GM19023 (cell line): Measurements from ENCODE around the gene SIGLEC9.
A peak's percentile ranks its signal among the peaks of the same experiment; 100 is the strongest.

ENCODE experiments used
- ATAC-seq: cut with Tn5 transposase; IDR thresholded peaks from one replicate; pipeline ENCODE4 v1.9.1; 2021; ENCODE audit warnings: mild to moderate bottlenecking, moderate library complexity; ENCODE audit not compliant: unreplicated experiment

The SIGLEC9 gene

GRCh38 chr19:51096473-51097165 lies 28.1 kb upstream of the SIGLEC9 start:
- no peak for ATAC-seq

DNA sequence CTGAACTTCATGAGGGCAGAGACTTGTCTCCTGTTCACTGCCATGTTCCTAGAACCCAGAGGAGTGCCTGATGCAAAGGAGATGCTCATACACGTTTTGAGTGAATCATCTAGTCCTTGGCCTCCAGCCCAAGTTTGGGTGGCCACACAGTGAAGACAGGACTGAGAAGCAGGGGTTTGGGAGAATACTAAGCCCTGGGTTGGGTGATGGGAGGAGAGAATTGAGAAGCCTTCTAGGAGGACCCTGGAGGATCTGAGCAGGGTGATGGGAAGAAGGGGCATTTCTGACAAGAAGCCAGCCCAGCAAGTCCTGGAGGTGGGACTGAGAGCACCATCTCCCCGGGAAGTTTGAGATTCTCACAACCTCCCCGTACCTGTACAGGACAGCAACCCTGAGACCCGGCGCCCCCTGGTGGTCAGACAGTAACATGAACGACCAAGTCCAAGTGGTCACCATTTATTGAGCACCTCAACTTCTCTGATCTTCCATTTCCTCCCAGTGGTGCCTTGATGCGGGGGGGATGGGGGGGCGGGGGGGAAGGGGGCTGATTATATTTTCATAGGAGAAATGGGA lies 27.5 kb upstream of the SIGLEC9 start:
- no peak for ATAC-seq

DNA sequence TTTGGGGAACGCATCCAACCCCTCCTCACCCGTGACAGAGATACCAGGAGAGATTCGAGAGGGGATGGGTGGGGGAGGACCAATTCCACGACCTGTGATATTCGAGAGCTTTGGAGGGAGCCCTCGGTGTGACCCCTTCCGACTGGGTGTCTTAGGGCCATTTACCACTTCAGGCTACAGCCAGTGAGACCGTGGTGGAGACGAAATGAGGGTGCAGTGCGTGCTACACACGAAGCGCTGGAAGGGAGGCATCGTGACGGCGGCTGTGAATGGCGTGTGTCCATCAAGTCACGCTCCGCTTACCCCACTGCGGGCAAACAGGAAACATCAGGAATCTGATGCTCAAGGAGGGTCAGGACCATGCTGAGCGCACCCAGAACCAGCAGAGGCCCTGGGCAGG lies 26.9 kb upstream of the SIGLEC9 start:
- ATAC-seq = no peak

GRCh38 chr19:51098365-51099046 lies 26.2 kb upstream of the SIGLEC9 start:
- ATAC-seq = no peak

- ATAC-seq = no peak
These were observed 25.7 kb upstream of the SIGLEC9 start for GRCh38 chr19:51099047-51099382.

DNA sequence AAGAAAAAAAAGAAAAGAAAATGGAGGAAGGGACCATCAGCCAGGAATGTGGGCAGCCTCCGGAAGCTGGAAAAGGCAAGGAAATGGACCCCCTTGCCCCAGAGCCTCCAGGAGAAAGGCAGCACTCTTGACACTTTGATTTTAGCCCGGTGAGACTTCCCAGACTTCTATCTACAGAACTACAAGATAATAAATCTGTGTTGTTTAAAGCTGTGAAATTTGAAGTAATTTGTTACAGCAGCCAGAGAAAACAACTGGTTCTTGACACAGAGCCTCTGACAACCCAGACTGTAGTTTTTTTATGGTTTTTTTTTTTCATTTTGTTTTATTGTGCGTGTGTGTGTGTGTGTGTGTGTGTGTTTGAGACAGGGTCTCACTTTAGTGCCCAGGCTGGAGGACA lies 24.1 kb upstream of the SIGLEC9 start:
- ATAC-seq = no peak

GRCh38 chr19:51101171-51101865 lies 23.4 kb upstream of the SIGLEC9 start:
- no peak for ATAC-seq

DNA sequence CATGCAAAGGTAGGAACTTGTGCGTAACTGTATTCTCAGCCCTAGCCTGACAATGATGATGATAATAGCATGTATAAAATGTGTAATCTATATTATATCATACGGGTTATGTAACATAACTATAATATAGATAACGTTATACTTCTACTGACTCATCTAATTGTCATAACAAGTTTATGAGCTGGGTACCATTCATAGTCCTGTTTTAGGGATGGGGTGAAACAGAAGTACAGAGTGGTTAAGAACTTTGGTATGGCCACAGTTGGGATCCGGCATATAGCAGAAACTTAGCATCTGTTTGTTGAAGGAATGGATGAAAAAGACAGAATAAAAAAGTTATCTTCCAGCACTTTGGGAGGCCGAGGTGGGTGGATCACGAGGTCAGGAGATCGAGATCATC lies 21.7 kb upstream of the SIGLEC9 start:
- no peak for ATAC-seq

GRCh38 chr19:51103926-51104341 lies 20.8 kb upstream of the SIGLEC9 start:
- no peak for ATAC-seq

- no peak for ATAC-seq
These were observed 17.2 kb upstream of the SIGLEC9 start for GRCh38 chr19:51107406-51108065.

DNA sequence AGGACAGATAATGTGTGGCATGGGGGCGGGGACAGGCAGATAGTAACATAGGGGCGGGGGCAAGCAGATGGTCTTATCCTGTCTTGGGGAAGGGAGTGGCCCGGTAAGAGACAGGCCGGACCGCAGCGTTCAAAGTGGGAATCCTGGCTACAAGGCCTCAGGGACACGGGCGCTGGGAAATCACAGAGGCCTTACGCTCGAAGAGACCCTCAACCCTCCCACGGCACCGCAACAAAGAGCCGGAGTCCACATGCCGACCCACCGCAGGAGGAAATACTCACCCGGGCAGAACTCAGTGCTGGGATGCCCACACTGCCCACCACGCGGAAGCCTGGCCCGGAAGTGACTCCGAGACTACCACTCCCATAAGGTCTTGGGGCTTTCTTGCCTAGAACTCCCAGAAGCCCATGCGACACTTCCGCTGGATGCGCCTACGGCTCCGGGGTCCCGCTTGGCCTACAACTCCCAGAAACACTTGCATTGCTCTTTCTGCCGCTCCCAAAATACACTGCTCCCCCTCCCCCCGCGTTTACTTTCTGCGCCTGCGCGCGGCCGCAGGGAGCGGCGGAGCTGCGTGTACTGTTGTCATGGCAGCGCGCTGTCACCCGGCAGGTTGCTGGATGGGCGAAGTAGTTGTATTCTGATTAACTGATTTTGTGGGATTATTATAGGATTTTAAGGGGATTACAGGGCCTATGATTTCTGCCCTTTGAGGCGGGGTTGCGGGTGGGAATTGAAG lies 16.5 kb upstream of the SIGLEC9 start, which contains the start of gene CTU1:
Gene CTU1 (minus strand): TSS at position 344 of the 739 bp plus-strand sequence. CDS start 3,840 bp downstream, outside the sequence.
- ATAC-seq = peak; percentile 95

DNA sequence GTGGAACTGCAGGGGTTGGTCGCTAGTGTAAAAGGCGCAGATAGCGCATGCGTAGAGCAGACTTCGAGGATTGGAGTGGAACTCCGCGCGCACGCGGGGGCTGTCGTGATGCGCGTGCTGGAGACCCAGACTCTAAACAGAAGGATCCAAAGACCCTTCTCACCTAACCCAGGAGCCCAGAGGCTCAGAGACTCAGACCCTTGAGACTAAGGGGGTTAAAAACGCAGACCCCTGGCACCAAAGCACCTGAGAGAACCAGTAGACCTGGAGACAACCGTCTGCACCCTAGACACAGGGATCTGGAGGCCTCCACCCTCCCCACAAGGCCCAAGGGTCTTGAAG lies 15.9 kb upstream of the SIGLEC9 start:
- peak; percentile 21 for ATAC-seq

DNA sequence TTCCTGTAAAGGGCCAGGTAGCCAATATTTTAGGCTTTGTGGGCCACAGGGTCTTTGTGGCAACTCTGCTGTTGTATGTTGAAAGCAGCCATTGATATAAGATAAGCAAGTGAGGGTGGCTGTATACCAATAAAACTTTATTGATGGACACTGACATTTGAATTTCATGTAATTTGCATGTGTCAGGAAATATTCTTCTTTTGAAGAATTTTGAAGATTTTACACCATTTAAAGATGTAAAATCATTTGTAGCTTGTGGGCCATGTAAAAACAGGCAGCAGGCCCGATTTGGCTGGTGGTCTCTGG lies 14.1 kb upstream of the SIGLEC9 start:
- ATAC-seq = no peak

DNA sequence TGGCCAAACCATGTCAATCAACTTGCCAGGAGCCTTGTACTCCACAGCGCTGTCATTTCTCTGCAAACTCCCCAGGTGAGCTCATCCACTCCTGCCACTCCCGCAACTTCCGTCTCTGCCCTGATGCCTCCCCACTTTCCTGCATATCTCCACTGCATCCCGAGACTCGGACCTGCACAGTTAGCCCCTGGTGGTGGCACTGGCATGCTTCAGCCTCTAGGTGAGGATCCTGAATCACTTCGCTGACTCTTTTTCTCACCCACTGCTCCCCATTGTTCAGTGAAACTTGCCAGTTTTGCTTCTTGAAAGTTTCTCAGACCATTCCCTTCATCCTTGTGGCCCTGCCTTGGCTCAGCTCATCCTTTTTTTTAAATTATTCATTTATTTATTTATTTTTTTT lies 13.1 kb upstream of the SIGLEC9 start:
- no peak for ATAC-seq

- ATAC-seq = no peak
These were observed 10.5 kb upstream of the SIGLEC9 start for GRCh38 chr19:51114087-51114729.

GRCh38 chr19:51116736-51117286 lies 7.9 kb upstream of the SIGLEC9 start:
- ATAC-seq = no peak

GRCh38 chr19:51119101-51119500 lies 5.6 kb upstream of the SIGLEC9 start:
- ATAC-seq = no peak

DNA sequence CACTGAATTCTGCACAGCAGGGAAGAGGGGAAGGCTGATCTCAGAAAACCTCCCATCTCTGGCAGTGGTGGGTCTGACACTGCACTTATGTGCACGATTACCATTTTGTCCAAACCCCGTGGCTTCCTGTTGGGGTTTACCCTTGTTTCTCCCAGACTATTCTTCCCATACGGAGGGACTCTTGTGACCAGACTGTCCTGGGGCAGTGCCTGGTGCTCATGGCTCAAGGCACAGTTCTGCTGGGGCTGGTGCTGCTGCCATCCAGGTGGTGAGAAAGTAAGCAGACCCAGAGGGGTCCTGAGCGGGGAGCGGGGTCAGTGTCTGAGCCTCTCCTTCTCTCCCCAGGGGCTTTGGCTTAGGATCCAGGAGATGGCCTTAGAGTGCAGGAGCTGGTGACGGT lies 5.1 kb upstream of the SIGLEC9 start:
- ATAC-seq = no peak

- ATAC-seq = no peak
These were observed 4.5 kb upstream of the SIGLEC9 start for GRCh38 chr19:51120160-51120559.

DNA sequence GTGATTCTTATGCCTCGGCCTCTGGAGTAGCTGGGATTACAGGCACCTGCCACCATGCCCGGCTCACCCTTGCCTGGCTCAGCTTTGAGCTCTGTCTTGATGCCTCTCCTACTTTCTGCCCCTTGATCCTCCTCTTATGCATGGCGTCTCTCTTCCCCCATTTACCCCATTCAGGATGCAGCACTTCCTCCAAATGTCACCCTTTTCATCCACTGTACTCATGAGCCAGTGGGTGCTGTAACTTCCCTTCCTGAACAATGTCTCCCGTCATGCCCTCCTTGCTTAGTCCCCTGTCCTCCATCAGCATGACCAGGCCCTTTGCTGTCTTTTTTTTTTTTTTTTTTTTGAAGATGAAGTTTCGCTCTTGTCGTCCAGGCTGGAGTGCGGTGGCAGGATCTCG lies 3.4 kb upstream of the SIGLEC9 start:
- no peak for ATAC-seq
